H1 (cell line): ENCODE results near the gene TAF10. TPM values are rescaled to one million over a fixed set of nuclear protein-coding genes. Genes with fewer than 3 reads are reported as not detected.

ENCODE experiments used
- CTCF ChIA-PET: fragments of 300-600 bp; sonication (Branson Sonifier 250); formaldehyde crosslinking; loops from one replicate; lab custom pipeline; 2021; ENCODE audit not compliant: partially characterized antibody; lab: Charles Lee
- POLR2A ChIA-PET: fragments of 300-600 bp; sonication (Branson Sonifier 250); formaldehyde crosslinking; loops from one replicate; lab custom pipeline; 2021; ENCODE audit warnings: inconsistent platforms; ENCODE audit not compliant: partially characterized antibody; lab: Charles Lee
- DNase-seq, 2 experiments: peaks; one replicate each; pipeline versions ENCODE4 v3.0.0 to v3.0.0-alpha.2; 2010 to 2022; ENCODE audit warnings: low spot score in 2 of 2, low read depth in 1 of 2, mixed read lengths in 1 of 2
- FAIRE-seq: peaks from 2 replicates; lab custom pipeline; 2011; peaks lifted over from hg19 to GRCh38; lab: Jason Lieb, UNC
- H2AFZ ChIP-seq: 2 replicates; pipeline ENCODE4 v1.8.1; 2012; ENCODE audit warnings: low read length, inconsistent platforms
- H2AK5ac ChIP-seq: 2 replicates; pipeline ENCODE4 v1.6.1; 2013; ENCODE audit warnings: low read depth, low read length
- H2BK120ac ChIP-seq: replicated peaks from 2 replicates; pipeline ENCODE3; 2013; ENCODE audit warnings: low read depth, low read length, inconsistent platforms
- H2BK12ac ChIP-seq: 2 replicates; pipeline ENCODE4 v1.6.1; 2013; ENCODE audit warnings: low read depth, low read length
- H2BK15ac ChIP-seq: 2 replicates; pipeline ENCODE4 v1.6.1; 2013; ENCODE audit warnings: low read length
- H2BK20ac ChIP-seq: 2 replicates; pipeline ENCODE4 v1.6.1; 2013; ENCODE audit warnings: low read length
- H2BK5ac ChIP-seq: 2 replicates; pipeline ENCODE4 v1.6.1; 2013; ENCODE audit warnings: low read depth, low read length
- H3K14ac ChIP-seq: 2 replicates; pipeline ENCODE4 v1.6.1; 2013; ENCODE audit warnings: inconsistent platforms; ENCODE audit not compliant: insufficient read length
- H3K18ac ChIP-seq: 2 replicates; pipeline ENCODE4 v1.6.1; 2013; ENCODE audit warnings: low read length; ENCODE audit errors: extremely low read depth
- H3K23ac ChIP-seq: 2 replicates; pipeline ENCODE4 v1.6.1; 2013; ENCODE audit warnings: inconsistent platforms; ENCODE audit not compliant: insufficient read length
- H3K23me2 ChIP-seq: 2 replicates; pipeline ENCODE4 v1.6.1; 2013; ENCODE audit warnings: low read depth, low read length
- H3K27ac ChIP-seq: 2 replicates; pipeline ENCODE4 v1.6.1; 2011; ENCODE audit warnings: low read depth, low read length, inconsistent platforms
- H3K27me3 ChIP-seq, 4 experiments: replicated peaks in 1 of 4; 1 replicate in 1 of 4; 2 replicates in 3 of 4; pipeline versions ENCODE4 v1.6.1 to v1.8.1; 2011 to 2013; ENCODE audit warnings: low read length in 3 of 4, mild to moderate bottlenecking in 3 of 4, inconsistent platforms in 2 of 4, mixed read lengths in 2 of 4, moderate library complexity in 1 of 4; ENCODE audit not compliant: control insufficient read depth in 3 of 4, insufficient read depth in 3 of 4; ENCODE audit errors: extremely low read depth in 1 of 4
- H3K36me3 ChIP-seq, 4 experiments: 2 replicates each; pipeline versions ENCODE4 v1.6.1 to v1.8.1; 2011 to 2013; ENCODE audit warnings: mild to moderate bottlenecking in 4 of 4, low read length in 3 of 4, moderate library complexity in 2 of 4, control low read depth in 1 of 4, inconsistent platforms in 1 of 4; ENCODE audit not compliant: insufficient read depth in 4 of 4, control insufficient read depth in 2 of 4
- H3K4ac ChIP-seq: replicated peaks from 2 replicates; pipeline ENCODE3; 2013; ENCODE audit warnings: low read length, low read depth, mixed read lengths, inconsistent platforms; ENCODE audit not compliant: insufficient read length
- H3K4me1 ChIP-seq, 4 experiments: replicated peaks in 1 of 4; 1 replicate in 1 of 4; 2 replicates in 3 of 4; pipeline versions ENCODE4 v1.6.1 to v1.8.1; 2011 to 2013; ENCODE audit warnings: low read length in 3 of 4, inconsistent platforms in 2 of 4, mixed read lengths in 1 of 4; ENCODE audit not compliant: insufficient read depth in 4 of 4, control insufficient read depth in 3 of 4
- H3K4me2 ChIP-seq, 2 experiments: 2 replicates each; pipeline versions ENCODE4 v1.6.1 to v1.8.1; 2011 to 2013; ENCODE audit warnings: low read depth in 2 of 2, low read length in 2 of 2, control low read depth in 1 of 2, inconsistent platforms in 1 of 2, mild to moderate bottlenecking in 1 of 2; ENCODE audit not compliant: insufficient read depth in 1 of 2
- H3K4me3 ChIP-seq, 4 experiments: fragments of 200-600, 300-600 bp in 1 of 4; sonication (generic), shearing (Covaris generic), sonication (Bioruptor Twin) in 1 of 4; 2 replicates each; pipeline versions ENCODE4 v1.5.1 to v1.8.1; 2011 to 2016; ENCODE audit warnings: low read length in 4 of 4, low read depth in 3 of 4, control low read depth in 2 of 4, inconsistent platforms in 2 of 4, mild to moderate bottlenecking in 2 of 4, mixed read lengths in 1 of 4, moderate library complexity in 1 of 4; ENCODE audit not compliant: insufficient read depth in 2 of 4; ENCODE audit errors: extremely low read depth in 1 of 4
- H3K56ac ChIP-seq: replicated peaks from 2 replicates; pipeline ENCODE3; 2013; ENCODE audit warnings: low read depth, mild to moderate bottlenecking, mixed read lengths, low read length, inconsistent platforms; ENCODE audit not compliant: insufficient read length
- H3K79me1 ChIP-seq: 2 replicates; pipeline ENCODE4 v1.6.1; 2013; ENCODE audit warnings: low read depth, low read length, control low read depth
- H3K79me2 ChIP-seq, 2 experiments: 2 replicates each; pipeline versions ENCODE4 v1.6.1 to v1.8.1; 2012 to 2013; ENCODE audit warnings: low read length in 2 of 2, mild to moderate bottlenecking in 2 of 2, inconsistent platforms in 1 of 2; ENCODE audit not compliant: insufficient read depth in 2 of 2, control insufficient read depth in 1 of 2
- H3K9ac ChIP-seq, 4 experiments: replicated peaks in 1 of 4; 1 replicate in 1 of 4; 2 replicates in 3 of 4; pipeline versions ENCODE4 v1.6.1 to v1.8.1; 2011 to 2013; ENCODE audit warnings: low read depth in 3 of 4, low read length in 3 of 4, control low read depth in 2 of 4, mild to moderate bottlenecking in 2 of 4, moderate library complexity in 2 of 4, inconsistent platforms in 1 of 4; ENCODE audit errors: extremely low read depth in 1 of 4
- H3K9me3 ChIP-seq, 2 experiments: 2 replicates each; pipeline versions ENCODE4 v1.6.1 to v1.8.1; 2012 to 2013; ENCODE audit warnings: mild to moderate bottlenecking in 2 of 2, moderate library complexity in 2 of 2, control low read depth in 1 of 2, inconsistent platforms in 1 of 2, low read depth in 1 of 2, low read length in 1 of 2, mixed read lengths in 1 of 2; ENCODE audit not compliant: insufficient read depth in 2 of 2
- H4K20me1 ChIP-seq, 2 experiments: replicated peaks in 1 of 2; 2 replicates each; pipeline versions ENCODE3 to v1.8.1; 2011 to 2013; ENCODE audit warnings: inconsistent platforms in 2 of 2, low read length in 2 of 2, mild to moderate bottlenecking in 1 of 2; ENCODE audit not compliant: insufficient read depth in 2 of 2, control insufficient read depth in 1 of 2
- H4K5ac ChIP-seq: 2 replicates; pipeline ENCODE4 v1.6.1; 2013; ENCODE audit warnings: low read length, low read depth, mixed read lengths, inconsistent platforms; ENCODE audit not compliant: insufficient read length
- H4K8ac ChIP-seq: 2 replicates; pipeline ENCODE4 v1.8.0; 2013; ENCODE audit warnings: mild to moderate bottlenecking, moderate library complexity, low read length, inconsistent platforms; ENCODE audit not compliant: insufficient read depth; ENCODE audit errors: extremely low read depth
- H4K91ac ChIP-seq: replicated peaks from 2 replicates; pipeline ENCODE3; 2013; ENCODE audit warnings: low read length, mixed read lengths, inconsistent platforms; ENCODE audit not compliant: insufficient read length
- GTF2F1 ChIP-seq: IDR thresholded peaks from 2 replicates; pipeline ENCODE4 v1.6.1; 2012; ENCODE audit warnings: low read depth, low read length, improper control_type of control experiment, borderline replicate concordance
- SIRT6 ChIP-seq: IDR thresholded peaks from one replicate; pipeline ENCODE4 v1.7.1; 2012; ENCODE audit warnings: low read length, inconsistent platforms
- WGBS, 2 experiments: shearing (Covaris generic) in 1 of 2; methylation state at CpG; one replicate each; pipeline versions ENCODE4 v1.1.6 to v1.1.7; 2013 to 2015; ENCODE audit warnings: low lambda C conversion rate in 2 of 2, mixed read lengths in 2 of 2, inconsistent platforms in 1 of 2, low coverage in 1 of 2, missing lambda C conversion rate in 1 of 2; ENCODE audit not compliant: insufficient replicate concordance in 2 of 2, insufficient coverage in 1 of 2, insufficient read length in 1 of 2; ENCODE audit errors: extremely low coverage in 1 of 2, missing lambda C conversion rate in 1 of 2; 5-methylcytosine and 5-hydroxymethylcytosine counted together
- polyA plus RNA-seq, 7 experiments: library from polyadenylated mRNA; depleted of rRNA in 3 of 7; stranded (reverse) in 5 of 7; unstranded in 2 of 7; fragments of >200 nt in 5 of 7; fragments of 200-250 nt in 2 of 7; gene quantifications; 1 replicate in 5 of 7; 2 replicates in 1 of 7; 4 replicates in 1 of 7; pipeline versions ENCODE4 v1.2.1 to v1.2.3, GENCODE V29; 2011 to 2013; ENCODE audit warnings: missing spikeins in 2 of 7, mixed read lengths in 2 of 7
- total RNA-seq: library from RNA; stranded (reverse); fragmentation: NEBNext Ultra II Directional; extraction: Animal tissue kit (Norgen Biotek cat#: 25700); gene quantifications from 2 replicates; pipeline ENCODE4 v1.2.1, GENCODE V29; 2021
- TF ChIP-seq, protein P1 (sequence below): IDR thresholded peaks from 2 replicates; pipeline ENCODE4 v1.6.1; 2012; ENCODE audit warnings: inconsistent platforms

Gene TAF10
- total and polyA plus RNA-seq, 2 of the 8 experiments (the other 6 are each of a cell fraction or from before 2014, with no cell fraction given): 128 to 213 TPM

- no peak for DNase-seq
- H2AFZ ChIP-seq: no peak overlapping the region
- H2BK15ac ChIP-seq: no peak overlapping the region
- H2BK12ac ChIP-seq: no peak overlapping the region
- H2BK5ac ChIP-seq: no peak overlapping the region
- H4K8ac ChIP-seq: peak overlapping the region; percentile 18; the same call in 1 of the 2 replicates
- no peak overlapping the region for H3K4me2 ChIP-seq
- peaks cover 0 to 9% (median 4%) of the 10 kb centered on the region in 4 experiments; a peak in 5 of 7 replicates for H3K4me1 ChIP-seq
- ChIA-PET CTCF (interaction anchor here (0.9 to 1.6 kb wide), 5 partner anchors 35 to 102 kb away, joined by 3 to 7 read pairs (median 3); no protein-coding TSS in a partner anchor), POLR2A (no interaction called here)
- TF ChIP-seq SIRT6: no peak
- TF ChIP-seq GTF2F1: no peak
- TF ChIP-seq, protein P1, sequence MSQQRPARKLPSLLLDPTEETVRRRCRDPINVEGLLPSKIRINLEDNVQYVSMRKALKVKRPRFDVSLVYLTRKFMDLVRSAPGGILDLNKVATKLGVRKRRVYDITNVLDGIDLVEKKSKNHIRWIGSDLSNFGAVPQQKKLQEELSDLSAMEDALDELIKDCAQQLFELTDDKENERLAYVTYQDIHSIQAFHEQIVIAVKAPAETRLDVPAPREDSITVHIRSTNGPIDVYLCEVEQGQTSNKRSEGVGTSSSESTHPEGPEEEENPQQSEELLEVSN: no peak
- H2BK20ac ChIP-seq: no peak overlapping the region
- H3K27me3 ChIP-seq: peaks cover 0 to 2% (median 0%) of the 10 kb centered on the region in 4 experiments; a peak in 1 of 7 replicates
- H3K79me2 ChIP-seq: no peaks in the 10 kb centered on the region
- no peak overlapping the region for H3K4ac ChIP-seq
- no peaks in the 10 kb centered on the region for H3K36me3 ChIP-seq
- H4K5ac ChIP-seq: no peak overlapping the region
- no peak overlapping the region for H3K4me3 ChIP-seq
- H2BK120ac ChIP-seq: no peak overlapping the region
- no peak overlapping the region for H4K91ac ChIP-seq
- H3K27ac ChIP-seq: no peak overlapping the region
- H3K18ac ChIP-seq: no peak overlapping the region
- FAIRE-seq: no peak
- WGBS, 2 experiments: 91% methylated on average over 5 of the region's 5 CpGs; no CpG with 5 or more reads in 1 of the 2 experiments
- no peaks in the 10 kb centered on the region; the same call in 1 of the 2 replicates for H3K23me2 ChIP-seq
- H3K9ac ChIP-seq: no peak overlapping the region
- H3K56ac ChIP-seq: no peak overlapping the region
- no peaks in the 10 kb centered on the region for H3K79me1 ChIP-seq
- H2AK5ac ChIP-seq: no peak overlapping the region
- no peaks in the 10 kb centered on the region for H4K20me1 ChIP-seq
- no peak overlapping the region for H3K23ac ChIP-seq
- no peaks in the 10 kb centered on the region for H3K9me3 ChIP-seq
- H3K14ac ChIP-seq: no peak overlapping the region
Measured at GRCh38 chr11:6565988-6566703, 45.9 kb downstream of the TAF10 start.
